WTC11 (cell line): ENCODE measurements around the gene KIAA1671. TPM values are rescaled to one million over a fixed set of nuclear protein-coding genes. Genes with fewer than 3 reads are reported as not detected.

Source experiments
- ATAC-seq: fragments of 200-7000 bp; cut with Tn5 transposase; 2 replicates; pipeline ENCODE4 v1.10.0; 2021; ENCODE audit warnings: mild to moderate bottlenecking, moderate library complexity
- CTCF ChIA-PET: fragments of 300-600 bp; sonication (Branson Sonifier 250); formaldehyde crosslinking; loops from one replicate; lab custom pipeline; 2021; ENCODE audit warnings: antibody characterized with exemption; lab: Charles Lee
- POLR2A ChIA-PET: fragments of 350-600 bp; sonication (Branson Sonifier 250); formaldehyde crosslinking; loops from one replicate; lab custom pipeline; 2021; ENCODE audit warnings: antibody characterized with exemption; lab: Charles Lee
- DNase-seq: peaks from one replicate; pipeline ENCODE4 v3.0.0; 2021; ENCODE audit warnings: low spot score
- H3K27ac Mint-ChIP-seq: 2 replicates; pipeline ENCODE4 v1.8.0; 2021; ENCODE audit warnings: mixed read lengths
- H3K27me3 Mint-ChIP-seq: 2 replicates; pipeline ENCODE4 v1.8.0; 2021; ENCODE audit warnings: low read depth, mild to moderate bottlenecking, moderate library complexity, mixed read lengths
- H3K36me3 Mint-ChIP-seq: 2 replicates; pipeline ENCODE4 v1.8.0; 2021; ENCODE audit warnings: mixed read lengths
- H3K4me1 Mint-ChIP-seq: 2 replicates; pipeline ENCODE4 v1.8.0; 2022; ENCODE audit warnings: mixed read lengths
- H3K4me3 Mint-ChIP-seq: 2 replicates; pipeline ENCODE4 v1.8.0; 2021; ENCODE audit warnings: mild to moderate bottlenecking, moderate library complexity, mixed read lengths
- H3K9me3 Mint-ChIP-seq: 2 replicates; pipeline ENCODE4 v1.8.0; 2021; ENCODE audit warnings: mixed read lengths
- AR ChIP-seq: fragments of 250-450 bp; sonication (Bioruptor Pico); IDR thresholded peaks from 2 replicates; pipeline ENCODE4 v1.9.0; 2021; ENCODE audit warnings: mild to moderate bottlenecking
- ATF1 ChIP-seq: sonication (generic); formaldehyde crosslinking; IDR thresholded peaks from 2 replicates; pipeline ENCODE4 v1.8.1; 2023; ENCODE audit warnings: mild to moderate bottlenecking, moderate library complexity, missing genetic modification reagents
- E2F1 ChIP-seq: sonication (generic); formaldehyde crosslinking; IDR thresholded peaks from 2 replicates; pipeline ENCODE4 v1.8.0; 2022; ENCODE audit warnings: mild to moderate bottlenecking, missing genetic modification reagents
- FOXP4 ChIP-seq: sonication (generic); formaldehyde crosslinking; IDR thresholded peaks from 2 replicates; pipeline ENCODE4 v1.8.0; 2022; ENCODE audit warnings: mild to moderate bottlenecking, missing genetic modification reagents
- JAZF1 ChIP-seq: fragments of 250-450 bp; sonication (Bioruptor Pico); IDR thresholded peaks from 2 replicates; pipeline ENCODE4 v1.9.0; 2021; ENCODE audit warnings: moderate library complexity, mild to moderate bottlenecking, inconsistent platforms
- PREB ChIP-seq: sonication (generic); formaldehyde crosslinking; IDR thresholded peaks from 2 replicates; pipeline ENCODE4 v1.8.1; 2022; ENCODE audit warnings: mild to moderate bottlenecking, missing genetic modification reagents, moderate library complexity, borderline replicate concordance
- TEAD4 ChIP-seq: sonication (generic); formaldehyde crosslinking; IDR thresholded peaks from 2 replicates; pipeline ENCODE4 v1.8.0; 2022; ENCODE audit warnings: mild to moderate bottlenecking, missing genetic modification reagents
- total RNA-seq: library from RNA; stranded (reverse); gene quantifications from 3 replicates; pipeline ENCODE4 v1.2.3, GENCODE V29; 2021
- TF ChIP-seq, protein P1 (sequence below): sonication (generic); formaldehyde crosslinking; IDR thresholded peaks from 2 replicates; pipeline ENCODE4 v1.8.0; 2023; ENCODE audit warnings: missing genetic modification reagents, mild to moderate bottlenecking, borderline replicate concordance

KIAA1671 gene
- total RNA-seq, 1 experiment from 2014 or later = 26.0 TPM

DNA sequence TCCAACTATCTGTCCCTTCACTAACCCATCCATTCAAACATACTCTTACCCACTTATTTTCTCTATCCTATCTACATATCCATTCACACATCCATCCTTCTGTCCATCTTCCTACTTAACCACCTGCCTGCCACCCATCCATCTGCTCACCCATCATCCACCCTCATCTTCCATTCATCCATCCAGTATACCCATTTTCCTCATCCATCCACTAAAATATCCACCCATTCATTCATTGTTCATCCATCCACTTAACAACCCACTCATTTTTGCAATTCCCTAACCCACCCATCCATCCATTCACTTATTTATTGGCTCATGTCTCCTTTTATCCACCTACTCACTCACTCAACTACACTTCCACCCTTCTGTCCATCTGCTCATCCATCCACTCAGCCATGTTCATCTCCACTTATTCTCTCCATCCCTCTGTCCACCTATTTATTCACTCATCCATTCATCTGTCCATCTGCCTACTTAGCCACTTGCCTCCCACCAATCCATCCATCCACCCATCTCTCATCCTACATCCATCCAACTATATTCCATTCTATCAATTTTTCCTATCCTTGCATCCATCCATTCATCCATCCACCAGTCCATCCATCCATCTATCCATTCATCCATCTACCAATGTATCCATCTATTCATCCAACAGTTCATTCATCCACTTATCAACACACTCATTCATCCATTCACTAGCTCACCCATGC, 16.6 kb upstream of the KIAA1671 start (continued):
- no peak for TF ChIP-seq FOXP4 (CRISPR knock-in tag)
- TF ChIP-seq, protein P1, sequence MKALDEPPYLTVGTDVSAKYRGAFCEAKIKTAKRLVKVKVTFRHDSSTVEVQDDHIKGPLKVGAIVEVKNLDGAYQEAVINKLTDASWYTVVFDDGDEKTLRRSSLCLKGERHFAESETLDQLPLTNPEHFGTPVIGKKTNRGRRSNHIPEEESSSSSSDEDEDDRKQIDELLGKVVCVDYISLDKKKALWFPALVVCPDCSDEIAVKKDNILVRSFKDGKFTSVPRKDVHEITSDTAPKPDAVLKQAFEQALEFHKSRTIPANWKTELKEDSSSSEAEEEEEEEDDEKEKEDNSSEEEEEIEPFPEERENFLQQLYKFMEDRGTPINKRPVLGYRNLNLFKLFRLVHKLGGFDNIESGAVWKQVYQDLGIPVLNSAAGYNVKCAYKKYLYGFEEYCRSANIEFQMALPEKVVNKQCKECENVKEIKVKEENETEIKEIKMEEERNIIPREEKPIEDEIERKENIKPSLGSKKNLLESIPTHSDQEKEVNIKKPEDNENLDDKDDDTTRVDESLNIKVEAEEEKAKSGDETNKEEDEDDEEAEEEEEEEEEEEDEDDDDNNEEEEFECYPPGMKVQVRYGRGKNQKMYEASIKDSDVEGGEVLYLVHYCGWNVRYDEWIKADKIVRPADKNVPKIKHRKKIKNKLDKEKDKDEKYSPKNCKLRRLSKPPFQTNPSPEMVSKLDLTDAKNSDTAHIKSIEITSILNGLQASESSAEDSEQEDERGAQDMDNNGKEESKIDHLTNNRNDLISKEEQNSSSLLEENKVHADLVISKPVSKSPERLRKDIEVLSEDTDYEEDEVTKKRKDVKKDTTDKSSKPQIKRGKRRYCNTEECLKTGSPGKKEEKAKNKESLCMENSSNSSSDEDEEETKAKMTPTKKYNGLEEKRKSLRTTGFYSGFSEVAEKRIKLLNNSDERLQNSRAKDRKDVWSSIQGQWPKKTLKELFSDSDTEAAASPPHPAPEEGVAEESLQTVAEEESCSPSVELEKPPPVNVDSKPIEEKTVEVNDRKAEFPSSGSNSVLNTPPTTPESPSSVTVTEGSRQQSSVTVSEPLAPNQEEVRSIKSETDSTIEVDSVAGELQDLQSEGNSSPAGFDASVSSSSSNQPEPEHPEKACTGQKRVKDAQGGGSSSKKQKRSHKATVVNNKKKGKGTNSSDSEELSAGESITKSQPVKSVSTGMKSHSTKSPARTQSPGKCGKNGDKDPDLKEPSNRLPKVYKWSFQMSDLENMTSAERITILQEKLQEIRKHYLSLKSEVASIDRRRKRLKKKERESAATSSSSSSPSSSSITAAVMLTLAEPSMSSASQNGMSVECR (CRISPR knock-in tag) = no peak
- TF ChIP-seq E2F1 (CRISPR knock-in tag) = no peak

- H3K9me3 Mint-ChIP-seq = no peaks in the 10 kb centered on the region
- POLR2A ChIA-PET = no interaction called here
- peak; percentile 23 for DNase-seq
- no peaks in the 10 kb centered on the region for H3K27me3 Mint-ChIP-seq
- no peaks in the 10 kb centered on the region for H3K36me3 Mint-ChIP-seq
- peaks cover 9% of the 10 kb centered on the region for H3K4me1 Mint-ChIP-seq
- TF ChIP-seq JAZF1 (CRISPR knock-in tag) (no peak), TEAD4 (CRISPR knock-in tag) (no peak), PREB (CRISPR knock-in tag) (no peak), ATF1 (CRISPR knock-in tag) (no peak), AR (no peak)
- TF ChIP-seq, protein P1 (CRISPR knock-in tag) = no peak
- TF ChIP-seq, all 79 proteins: peak for 0
- ATAC-seq = peak; percentile 83
- Mint-ChIP-seq H3K4me3 (no peak overlapping the region), H3K27ac (no peak overlapping the region)
- CTCF ChIA-PET = interaction anchor here (0.6 to 5.9 kb wide), 8 partner anchors 11 to 174 kb away, joined by 3 to 61 read pairs (median 14); no protein-coding TSS in a partner anchor
Measured at GRCh38 chr22:24937114-24937513, 15.4 kb upstream of the KIAA1671 start.
